Measurements from ENCODE around the gene MTG2. TPM values are rescaled to one million over a fixed set of nuclear protein-coding genes. Genes with fewer than 3 reads are reported as not detected.

Gene MTG2
- polyA plus RNA-seq, 1 donor from 2014 or later: 36.1 TPM

DNA sequence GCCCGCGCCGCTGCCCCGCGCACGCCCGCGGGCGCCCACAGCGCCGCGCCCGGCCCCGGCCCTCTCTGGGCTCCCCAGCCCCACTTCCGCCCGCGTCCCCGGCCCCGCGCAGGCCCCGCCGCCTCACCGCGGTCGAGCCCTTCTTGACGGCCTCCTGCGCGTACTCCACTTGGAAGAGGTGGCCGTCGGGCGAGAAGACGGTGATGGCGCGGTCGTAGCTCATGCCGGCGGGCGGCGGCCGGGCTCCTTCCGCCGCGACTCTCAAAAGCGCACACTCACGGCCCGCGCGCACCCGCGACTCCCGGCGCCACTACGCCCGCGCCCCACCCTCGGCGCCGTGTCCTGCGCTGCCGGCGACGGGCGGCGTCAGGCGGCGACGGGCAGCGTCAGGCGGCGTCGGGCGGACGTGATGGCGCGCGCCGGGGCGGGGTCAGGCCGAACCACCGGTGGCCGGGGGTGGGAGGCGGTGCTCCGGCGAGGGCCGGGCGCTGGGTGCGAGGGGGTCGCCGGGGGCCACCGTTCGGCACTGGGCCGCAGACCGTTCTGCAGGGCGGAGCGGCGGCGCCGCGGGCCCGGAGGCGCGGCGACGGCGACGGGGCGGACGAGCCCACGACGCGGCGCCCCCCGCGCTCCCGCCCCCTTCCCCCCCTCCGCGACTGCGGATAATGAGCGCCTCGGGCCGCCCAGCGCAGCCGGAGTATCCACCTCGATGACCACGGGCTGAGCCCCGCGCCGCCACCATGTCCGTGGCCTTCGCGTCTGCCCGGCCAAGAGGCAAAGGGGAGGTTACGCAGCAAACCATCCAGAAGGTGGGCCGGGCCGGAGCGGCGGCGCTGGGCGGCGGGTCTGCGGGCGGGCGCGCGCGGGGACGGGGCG is 39.5 kb upstream of the MTG2 start, which contains the start of the genes PSMA7 and SS18L1:
Gene PSMA7, minus strand, starts transcription at position 314 of the 876 bp plus-strand sequence. Its CDS starts 91 bp downstream, at position 223.
Gene SS18L1, plus strand, starts transcription at position 689 of the 876 bp plus-strand sequence. Its CDS starts 52 bp downstream, at position 741.
- H3K36me3 ChIP-seq (ENCODE audit: insufficient read depth, low read length): peaks cover 10% of the 10 kb centered on the region

DNA sequence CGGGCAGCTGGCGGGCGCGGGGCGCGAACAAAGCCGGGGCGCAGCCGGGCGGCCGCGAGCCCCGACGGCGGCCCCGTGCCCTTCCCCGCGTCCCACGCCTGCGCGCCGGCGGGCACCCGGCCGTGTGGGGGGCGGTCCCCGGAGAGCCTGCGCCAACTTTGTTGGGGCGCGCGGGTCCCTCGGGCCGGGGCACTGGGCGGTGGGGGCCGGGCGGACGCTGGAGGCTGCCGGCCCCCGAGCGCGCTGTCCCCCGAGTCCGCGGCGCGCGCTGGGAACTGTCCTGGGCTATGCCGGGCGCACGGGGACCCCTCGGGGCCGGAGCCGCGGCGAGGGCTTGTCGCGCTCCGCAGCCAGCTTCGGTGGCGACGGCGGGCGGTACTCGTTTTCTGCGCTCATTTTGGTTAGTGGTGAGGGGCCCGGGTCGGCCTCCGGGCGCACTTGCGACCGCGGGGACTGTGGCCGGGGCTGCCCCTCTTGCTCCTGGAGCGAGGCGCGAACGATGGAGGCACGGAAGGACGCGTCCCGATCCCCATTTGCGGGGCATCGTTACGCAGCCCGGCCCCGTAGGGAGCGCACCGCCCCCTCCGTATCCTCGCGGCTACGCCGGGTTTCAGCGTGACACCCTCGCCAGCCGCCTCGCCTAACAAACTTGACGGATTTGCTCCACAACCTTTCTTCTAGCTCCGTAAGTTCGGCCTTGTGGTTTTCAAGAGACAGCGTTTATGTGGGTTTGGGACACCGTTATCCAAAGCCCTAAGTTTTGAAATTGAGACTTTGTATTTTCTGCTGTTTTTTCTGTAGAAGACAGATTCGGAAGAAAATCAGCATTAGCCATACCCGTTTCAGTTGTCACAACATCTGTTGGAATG is 38.6 kb upstream of the MTG2 start:
- TF ChIP-seq EZH2 (IDR thresholded peaks at IDR 0.05; ENCODE audit: borderline replicate concordance, insufficient read depth, low read length, poor library complexity, severe bottlenecking): no peak
- peak; percentile 81 for TF ChIP-seq MXI1 (conservative IDR thresholded peaks at IDR 0.05; ENCODE audit: poor library complexity, severe bottlenecking)
- TF ChIP-seq SMC3 (conservative IDR thresholded peaks at IDR 0.05; ENCODE audit: poor library complexity): peak; percentile 45
- peak; percentile 34 for TF ChIP-seq RAD21 (conservative IDR thresholded peaks at IDR 0.05)
- no peak for TF ChIP-seq EP300 (conservative IDR thresholded peaks at IDR 0.05; ENCODE audit: poor library complexity, severe bottlenecking)
- peak; percentile 55 for TF ChIP-seq POLR2AphosphoS5 (IDR thresholded peaks at IDR 0.05)
- H3K9me3 ChIP-seq (ENCODE audit: low read length): no peaks in the 10 kb centered on the region
- H3K4me2 ChIP-seq (ENCODE audit: low read length): peak overlapping the region; percentile 45
- H4K20me1 ChIP-seq (ENCODE audit: insufficient read depth): peaks cover 56% of the 10 kb centered on the region
- H3K27me3 ChIP-seq (ENCODE audit: insufficient read depth, low read depth, low read length): no peaks in the 10 kb centered on the region
- peaks cover 7% of the 10 kb centered on the region for H3F3A ChIP-seq (ENCODE audit: insufficient read depth, low read length, poor library complexity, severe bottlenecking)
- H3K9me2 ChIP-seq (ENCODE audit: insufficient read depth, low read length): no peaks in the 10 kb centered on the region
- H2AFZ ChIP-seq (ENCODE audit: low read depth, low read length): no peak overlapping the region
- H3K9ac ChIP-seq (ENCODE audit: low read length): peak overlapping the region; percentile 84
- peaks cover 74% of the 10 kb centered on the region for H3K79me2 ChIP-seq (replicated peaks; ENCODE audit: insufficient read depth, low read length)
- H3K4me3 ChIP-seq (ENCODE audit: low read length): peak overlapping the region; percentile 95
- H3K27ac ChIP-seq (ENCODE audit: low read length): peak overlapping the region; percentile 65
- peaks cover 10% of the 10 kb centered on the region for H3K36me3 ChIP-seq (ENCODE audit: insufficient read depth, low read length)

More for the DNA sequence above, 39.5 kb upstream of the MTG2 start, which contains the start of the genes PSMA7 and SS18L1:
- peak within 1 kb of the TSS; percentile 84 for H3K9ac ChIP-seq (ENCODE audit: low read length)
- H3K27me3 ChIP-seq (ENCODE audit: insufficient read depth, low read depth, low read length): no peaks in the 10 kb centered on the region
- H2AFZ ChIP-seq (ENCODE audit: low read depth, low read length): no peak within 1 kb of the TSS
- H4K20me1 ChIP-seq (ENCODE audit: insufficient read depth): peaks cover 51% of the 10 kb centered on the region
- H3K79me2 ChIP-seq (replicated peaks; ENCODE audit: insufficient read depth, low read length): peaks cover 78% of the 10 kb centered on the region
- TF ChIP-seq MXI1 (conservative IDR thresholded peaks at IDR 0.05; ENCODE audit: poor library complexity, severe bottlenecking) (peak; percentile 79), RAD21 (conservative IDR thresholded peaks at IDR 0.05) (peak; percentile 23), EZH2 (IDR thresholded peaks at IDR 0.05; ENCODE audit: borderline replicate concordance, insufficient read depth, low read length, poor library complexity, severe bottlenecking) (no peak), TAF1 (IDR thresholded peaks at IDR 0.05; ENCODE audit: low read depth) (peak; percentile 82), POLR2AphosphoS5 (IDR thresholded peaks at IDR 0.05) (peak; percentile 88), SMC3 (conservative IDR thresholded peaks at IDR 0.05; ENCODE audit: poor library complexity) (peak; percentile 20), EP300 (conservative IDR thresholded peaks at IDR 0.05; ENCODE audit: poor library complexity, severe bottlenecking) (peak; percentile 51)
- TF ChIP-seq, protein P1, sequence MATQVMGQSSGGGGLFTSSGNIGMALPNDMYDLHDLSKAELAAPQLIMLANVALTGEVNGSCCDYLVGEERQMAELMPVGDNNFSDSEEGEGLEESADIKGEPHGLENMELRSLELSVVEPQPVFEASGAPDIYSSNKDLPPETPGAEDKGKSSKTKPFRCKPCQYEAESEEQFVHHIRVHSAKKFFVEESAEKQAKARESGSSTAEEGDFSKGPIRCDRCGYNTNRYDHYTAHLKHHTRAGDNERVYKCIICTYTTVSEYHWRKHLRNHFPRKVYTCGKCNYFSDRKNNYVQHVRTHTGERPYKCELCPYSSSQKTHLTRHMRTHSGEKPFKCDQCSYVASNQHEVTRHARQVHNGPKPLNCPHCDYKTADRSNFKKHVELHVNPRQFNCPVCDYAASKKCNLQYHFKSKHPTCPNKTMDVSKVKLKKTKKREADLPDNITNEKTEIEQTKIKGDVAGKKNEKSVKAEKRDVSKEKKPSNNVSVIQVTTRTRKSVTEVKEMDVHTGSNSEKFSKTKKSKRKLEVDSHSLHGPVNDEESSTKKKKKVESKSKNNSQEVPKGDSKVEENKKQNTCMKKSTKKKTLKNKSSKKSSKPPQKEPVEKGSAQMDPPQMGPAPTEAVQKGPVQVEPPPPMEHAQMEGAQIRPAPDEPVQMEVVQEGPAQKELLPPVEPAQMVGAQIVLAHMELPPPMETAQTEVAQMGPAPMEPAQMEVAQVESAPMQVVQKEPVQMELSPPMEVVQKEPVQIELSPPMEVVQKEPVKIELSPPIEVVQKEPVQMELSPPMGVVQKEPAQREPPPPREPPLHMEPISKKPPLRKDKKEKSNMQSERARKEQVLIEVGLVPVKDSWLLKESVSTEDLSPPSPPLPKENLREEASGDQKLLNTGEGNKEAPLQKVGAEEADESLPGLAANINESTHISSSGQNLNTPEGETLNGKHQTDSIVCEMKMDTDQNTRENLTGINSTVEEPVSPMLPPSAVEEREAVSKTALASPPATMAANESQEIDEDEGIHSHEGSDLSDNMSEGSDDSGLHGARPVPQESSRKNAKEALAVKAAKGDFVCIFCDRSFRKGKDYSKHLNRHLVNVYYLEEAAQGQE (IDR thresholded peaks at IDR 0.05; ENCODE audit: borderline replicate concordance): no peak
- TF ChIP-seq, protein P2, sequence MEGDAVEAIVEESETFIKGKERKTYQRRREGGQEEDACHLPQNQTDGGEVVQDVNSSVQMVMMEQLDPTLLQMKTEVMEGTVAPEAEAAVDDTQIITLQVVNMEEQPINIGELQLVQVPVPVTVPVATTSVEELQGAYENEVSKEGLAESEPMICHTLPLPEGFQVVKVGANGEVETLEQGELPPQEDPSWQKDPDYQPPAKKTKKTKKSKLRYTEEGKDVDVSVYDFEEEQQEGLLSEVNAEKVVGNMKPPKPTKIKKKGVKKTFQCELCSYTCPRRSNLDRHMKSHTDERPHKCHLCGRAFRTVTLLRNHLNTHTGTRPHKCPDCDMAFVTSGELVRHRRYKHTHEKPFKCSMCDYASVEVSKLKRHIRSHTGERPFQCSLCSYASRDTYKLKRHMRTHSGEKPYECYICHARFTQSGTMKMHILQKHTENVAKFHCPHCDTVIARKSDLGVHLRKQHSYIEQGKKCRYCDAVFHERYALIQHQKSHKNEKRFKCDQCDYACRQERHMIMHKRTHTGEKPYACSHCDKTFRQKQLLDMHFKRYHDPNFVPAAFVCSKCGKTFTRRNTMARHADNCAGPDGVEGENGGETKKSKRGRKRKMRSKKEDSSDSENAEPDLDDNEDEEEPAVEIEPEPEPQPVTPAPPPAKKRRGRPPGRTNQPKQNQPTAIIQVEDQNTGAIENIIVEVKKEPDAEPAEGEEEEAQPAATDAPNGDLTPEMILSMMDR (IDR thresholded peaks at IDR 0.05; ENCODE audit: poor library complexity, severe bottlenecking): no peak
- no peaks in the 10 kb centered on the region for H3K9me3 ChIP-seq (ENCODE audit: low read length)
- H3K9me2 ChIP-seq (ENCODE audit: insufficient read depth, low read length): no peaks in the 10 kb centered on the region
- H3K27ac ChIP-seq (ENCODE audit: low read length): peak within 1 kb of the TSS; percentile 88
- H3K4me3 ChIP-seq (ENCODE audit: low read length): peak within 1 kb of the TSS; percentile 95
- peaks cover 7% of the 10 kb centered on the region for H3F3A ChIP-seq (ENCODE audit: insufficient read depth, low read length, poor library complexity, severe bottlenecking)
- H3K4me2 ChIP-seq (ENCODE audit: low read length): peak within 1 kb of the TSS; percentile 88

Data from neural cell (in vitro differentiated cells).